ENCODE results near the gene PCDH7.
A peak's percentile ranks its signal among the peaks of the same experiment; 100 is the strongest.

The PCDH7 gene

GRCh38 chr4:30726090-30726675 is 6.0 kb downstream of the PCDH7 start:
- no peak for DNase-seq

GRCh38 chr4:30727409-30727808 is 7.2 kb downstream of the PCDH7 start:
- no peak for DNase-seq

GRCh38 chr4:30728311-30728710 is 8.1 kb downstream of the PCDH7 start:
- no peak for DNase-seq

DNA sequence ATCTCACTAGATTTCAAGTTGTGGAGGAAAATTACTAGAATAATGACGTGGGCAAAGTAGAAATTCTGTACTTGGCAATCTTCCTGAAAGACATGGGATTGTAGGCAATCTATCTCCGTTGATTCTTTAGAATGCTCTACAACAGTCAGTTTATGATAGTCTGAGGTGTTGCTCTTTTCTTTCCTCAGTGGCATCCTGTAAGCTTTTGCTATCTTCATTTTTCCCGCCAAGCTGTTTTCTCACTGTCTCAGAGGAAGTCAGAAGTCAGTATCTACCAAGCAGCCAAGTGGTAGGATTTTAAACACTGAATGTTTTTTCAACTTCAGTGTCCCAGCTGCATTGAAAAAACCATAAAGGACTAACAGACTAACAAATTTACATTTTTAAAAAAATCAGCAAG is 23.7 kb downstream of the PCDH7 start:
- DNase-seq = no peak

GRCh38 chr4:30744386-30744785 is 24.2 kb downstream of the PCDH7 start:
- no peak for DNase-seq

DNA sequence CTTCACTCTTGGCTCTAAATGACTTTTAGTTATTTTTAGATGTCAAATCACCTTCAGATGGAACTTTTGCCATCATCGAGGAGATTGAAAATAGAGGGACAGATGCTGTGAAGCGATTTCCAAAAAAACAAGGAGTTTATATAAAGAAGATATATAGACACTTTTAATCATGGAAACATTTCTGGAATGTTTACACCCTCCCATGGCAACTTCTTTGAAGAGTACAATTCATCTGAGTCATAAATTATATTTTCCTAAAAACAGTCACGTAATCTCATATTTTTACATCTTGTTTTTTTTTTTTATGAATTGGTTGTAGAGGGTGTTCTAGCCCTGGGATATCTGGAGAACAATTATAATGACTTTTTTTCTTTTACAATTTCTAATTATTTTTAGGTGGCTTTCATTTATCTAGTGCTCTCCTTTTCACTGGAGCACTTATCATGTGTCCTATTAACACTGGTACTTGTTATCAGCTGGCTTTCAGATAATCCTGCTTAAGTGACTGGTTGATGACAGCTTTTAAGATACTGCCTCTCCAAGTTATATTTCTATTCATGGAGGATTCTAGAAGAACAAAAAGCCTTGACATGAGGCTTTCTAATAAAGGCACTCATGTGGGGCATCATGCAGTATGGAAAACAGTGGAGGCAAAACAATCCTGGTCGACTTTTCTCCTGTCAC is 24.9 kb downstream of the PCDH7 start:
- no peak for DNase-seq

- DNase-seq = no peak
Measured at GRCh38 chr4:30746735-30747134, 26.6 kb downstream of the PCDH7 start.

DNA sequence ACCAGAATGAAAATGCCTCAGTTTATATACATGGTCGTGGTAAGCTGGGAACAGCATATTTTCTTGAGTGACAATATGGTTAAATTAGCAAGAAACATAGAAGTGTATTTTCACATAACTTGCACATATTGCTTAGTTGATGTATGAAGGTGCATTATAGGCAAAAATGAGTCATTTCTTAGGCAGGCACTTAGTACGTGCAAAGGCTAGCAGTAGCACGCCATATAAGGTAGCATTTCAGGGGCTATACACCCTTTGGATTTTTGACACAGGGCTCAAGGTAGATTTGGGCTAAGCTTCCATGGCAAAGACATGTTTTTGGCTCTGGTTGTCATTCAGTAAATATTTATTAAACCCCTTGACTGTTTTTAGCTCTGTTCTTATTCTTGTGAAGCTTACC is 33.1 kb downstream of the PCDH7 start:
- DNase-seq = no peak

- DNase-seq = no peak
Measured at GRCh38 chr4:30754021-30754420, 33.9 kb downstream of the PCDH7 start.

DNA sequence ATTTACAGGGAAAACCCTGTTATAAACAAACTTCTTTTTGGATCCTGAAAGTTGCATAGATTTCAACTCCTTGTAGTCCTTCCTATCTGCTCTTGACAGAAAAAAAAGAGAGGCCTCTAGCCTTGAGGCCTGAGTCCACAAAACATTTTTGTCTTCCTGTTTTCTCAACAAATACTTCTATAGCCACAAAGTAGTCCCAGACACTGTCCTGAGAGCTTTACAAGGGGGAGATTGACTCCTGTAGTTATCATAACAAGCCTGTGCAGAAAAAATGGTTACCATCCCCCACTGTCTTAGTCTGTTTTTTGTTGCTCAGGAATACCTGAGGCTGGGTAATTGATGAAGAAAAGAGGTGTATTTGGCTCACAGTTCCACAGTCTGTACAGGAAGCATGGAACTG is 35.2 kb downstream of the PCDH7 start:
- no peak for DNase-seq

DNA sequence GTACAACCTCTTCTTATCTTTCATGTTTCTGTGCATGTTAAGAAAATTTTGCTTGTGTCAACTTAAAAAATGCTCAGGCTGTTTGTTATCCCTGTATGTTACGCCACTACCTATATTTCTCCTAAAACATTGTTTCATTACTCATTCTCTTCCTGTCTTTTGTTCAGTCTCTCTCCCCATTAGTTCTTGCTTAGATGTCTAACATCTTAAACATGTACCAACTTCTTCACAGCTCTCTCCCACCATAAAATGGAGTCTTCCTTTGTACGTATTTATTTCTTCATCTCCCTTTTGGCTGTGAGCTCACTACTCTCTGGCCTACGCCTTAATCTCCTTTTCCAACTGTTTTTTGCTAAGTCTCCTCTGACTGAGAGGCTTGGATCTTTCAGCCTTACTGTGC is 36.4 kb downstream of the PCDH7 start:
- DNase-seq = no peak

DNA sequence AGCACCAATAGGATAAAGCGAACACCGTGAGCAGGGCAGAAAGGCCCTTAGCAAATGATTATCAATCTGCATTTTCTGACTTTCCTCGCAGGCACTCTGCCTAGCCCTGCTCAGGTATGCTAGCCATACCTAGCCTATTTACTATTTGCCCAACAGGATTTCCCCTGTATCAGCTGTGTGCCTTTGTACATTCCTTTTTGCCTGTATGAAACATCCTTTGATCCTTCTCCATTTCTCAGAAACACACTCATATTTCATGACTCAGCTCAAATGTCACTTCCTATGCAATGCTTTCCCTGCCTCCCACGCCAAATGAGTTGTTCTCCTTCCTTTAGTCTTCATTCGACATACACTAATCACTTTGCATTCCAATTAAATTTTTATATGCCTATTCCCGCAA is 37.2 kb downstream of the PCDH7 start:
- DNase-seq = no peak

DNA sequence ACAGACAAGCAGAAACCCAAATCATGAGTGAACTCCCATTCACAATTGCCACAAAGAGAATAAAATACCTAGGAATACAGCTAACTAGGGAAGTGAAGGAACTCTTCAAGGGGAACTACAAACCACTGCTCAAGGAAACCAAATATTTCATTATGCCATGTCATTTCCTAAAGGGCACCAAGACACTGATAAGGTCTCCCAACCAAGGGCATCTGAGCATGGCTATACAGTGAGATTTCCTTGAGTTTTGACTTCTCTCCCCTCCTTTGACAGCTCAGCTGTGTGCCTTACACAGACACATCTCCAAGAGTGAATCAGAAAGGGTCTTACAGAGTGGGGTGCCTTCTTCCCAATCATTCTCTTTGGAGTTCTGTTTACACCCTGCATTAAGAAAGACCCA is 40.4 kb downstream of the PCDH7 start:
- no peak for DNase-seq

- no peak for DNase-seq
Measured at GRCh38 chr4:30763321-30763727, 43.2 kb downstream of the PCDH7 start.

DNA sequence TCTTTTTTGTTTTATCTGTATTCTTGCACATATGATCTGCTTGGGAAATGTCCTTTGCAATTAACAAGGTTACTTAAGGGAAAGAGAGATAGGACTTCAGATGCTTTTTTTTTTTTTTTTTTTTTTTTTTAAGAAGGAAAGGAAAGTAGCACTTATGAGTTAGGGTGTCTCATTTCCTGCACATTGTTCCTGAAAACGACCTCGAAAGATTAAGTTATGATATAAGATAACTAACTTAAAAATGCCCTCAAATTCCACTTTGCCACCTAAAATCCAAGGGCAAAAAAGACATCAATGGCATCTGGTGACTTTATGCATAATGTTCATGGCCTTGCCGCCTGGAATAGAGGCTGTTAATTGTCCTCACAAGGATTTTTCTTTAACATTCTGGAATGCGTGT is 44.9 kb downstream of the PCDH7 start:
- no peak for DNase-seq

GRCh38 chr4:30767147-30767845 is 47.1 kb downstream of the PCDH7 start:
- DNase-seq = no peak

DNA sequence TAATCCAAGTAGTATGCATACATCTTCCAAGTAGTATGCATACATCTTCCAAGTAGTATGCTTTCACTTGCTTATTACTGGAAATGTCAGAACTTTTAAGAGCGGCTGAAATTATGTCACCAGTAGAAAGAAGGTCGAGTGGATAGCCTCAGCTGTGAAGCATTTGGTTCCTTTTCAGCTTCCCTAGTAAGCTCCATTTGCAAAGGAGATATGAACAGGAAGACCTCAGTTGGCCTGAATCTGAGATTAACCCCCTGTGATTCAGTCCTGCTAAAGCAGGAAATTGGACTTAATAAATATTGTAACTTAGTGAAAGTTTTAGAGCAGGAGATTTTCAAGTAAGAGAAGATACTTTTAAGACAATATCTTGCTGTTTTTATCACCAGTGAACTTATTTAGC is 48.1 kb downstream of the PCDH7 start:
- DNase-seq = no peak

- peak; percentile 37 for DNase-seq
Measured at GRCh38 chr4:30769093-30769492, 48.9 kb downstream of the PCDH7 start.

DNA sequence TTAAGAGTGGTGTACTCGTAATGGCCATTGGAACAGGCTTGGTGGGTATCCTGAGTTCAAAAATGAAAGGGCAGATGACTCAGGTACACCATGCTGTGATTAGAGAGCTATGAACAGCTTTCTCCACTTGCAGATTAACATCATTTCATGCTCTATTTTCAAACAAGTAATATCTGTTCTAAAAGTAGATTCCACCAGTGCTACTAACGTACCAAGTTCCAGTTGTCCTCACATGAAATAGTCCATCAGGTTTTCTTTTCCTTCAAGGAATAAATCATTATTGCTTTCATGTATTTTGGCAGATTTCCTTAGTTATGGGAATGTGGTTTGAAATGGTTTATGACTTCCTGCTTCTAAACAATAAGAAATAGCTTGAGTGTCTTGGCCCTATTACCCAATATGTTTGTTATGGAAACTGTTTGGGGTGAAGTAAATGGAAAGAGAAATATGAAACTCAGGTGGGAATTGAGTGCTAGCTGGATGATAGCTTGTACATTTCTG is 49.9 kb downstream of the PCDH7 start:
- no peak for DNase-seq

DNA sequence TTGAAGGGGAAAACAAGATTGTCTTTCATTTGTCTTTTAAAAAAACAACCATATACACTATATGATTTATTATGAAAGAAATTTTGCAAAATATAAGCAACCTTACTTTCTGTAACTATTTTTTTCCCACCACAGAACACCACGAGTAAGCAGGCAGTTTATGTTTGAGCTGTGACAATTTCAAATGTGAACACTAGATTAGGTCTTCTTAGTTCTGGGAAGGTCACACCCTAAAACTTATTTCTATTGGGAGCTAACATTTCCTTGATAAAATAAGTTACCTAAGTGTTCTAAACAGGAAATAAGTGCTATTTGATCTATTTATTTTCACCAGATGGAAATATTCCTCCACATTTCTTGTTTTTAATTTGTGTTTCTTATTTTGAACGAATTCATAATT is 50.6 kb downstream of the PCDH7 start:
- DNase-seq = no peak

- DNase-seq = no peak
Measured at GRCh38 chr4:30776451-30776850, 56.3 kb downstream of the PCDH7 start.

DNA sequence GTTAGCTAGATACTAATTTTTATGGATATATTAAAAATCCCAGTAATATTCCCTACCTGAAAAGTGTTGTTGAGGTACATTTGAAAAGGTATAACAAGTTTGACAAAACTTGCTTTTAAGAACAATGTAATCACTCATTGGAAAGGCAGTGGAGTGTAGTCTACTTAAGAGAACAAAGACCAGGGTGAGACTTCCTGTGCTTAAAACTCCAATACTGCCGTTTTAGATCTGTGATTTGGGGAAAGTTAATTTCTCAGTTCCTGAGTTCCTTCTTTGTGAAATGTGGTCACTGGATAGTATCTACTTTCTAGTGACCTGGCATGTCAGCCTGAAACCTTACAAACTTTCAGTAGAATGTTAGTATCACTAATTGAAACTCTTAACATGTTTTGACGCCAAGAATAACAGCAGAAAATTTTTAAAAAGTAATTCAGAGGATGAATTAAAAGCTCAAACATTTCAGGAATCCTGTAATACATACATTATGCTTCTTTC is 56.8 kb downstream of the PCDH7 start:
- no peak for DNase-seq

All from RPMI8226 (cell line).